Measurements from ENCODE around the gene ADAMTSL3. TPM values are rescaled to one million over a fixed set of nuclear protein-coding genes. Genes with fewer than 3 reads are reported as not detected.
"Not testable (repeated sequence)": the region's sequence is repeated elsewhere in the genome, so short reads cannot be mapped to it uniquely, and the experiment has no call there.

Gene ADAMTSL3
- total RNA-seq, 4 donors from 2014 or later = 4.9 to 8.8 (median 6.8) TPM

- no peaks in the 10 kb centered on the region for H3K36me3 ChIP-seq
- no peak overlapping the region for H3K4me3 ChIP-seq
- 85 to 86% methylated on average over 3 of the region's 3 CpGs for WGBS, 2 donors (ENCODE audit: low coverage in 1 of 2)
- no peak for TF ChIP-seq POLR2A (IDR thresholded peaks at IDR 0.05)
- no peak for TF ChIP-seq EP300 (IDR thresholded peaks at IDR 0.05; ENCODE audit: low read depth)
- TF ChIP-seq CTCF (IDR thresholded peaks at IDR 0.05) = no peak
- no peak for TF ChIP-seq POLR2AphosphoS5 (IDR thresholded peaks at IDR 0.05)
- peaks cover 0 to 4% (median 0%) of the 10 kb centered on the region in 4 donors for H3K4me1 ChIP-seq
- in situ Hi-C loops (cut with MboI; ENCODE audit: low pct_ligation_motif_present in 1 of 4, low pct_unique_long_range_greater_than_20kb in 1 of 4, low sequenced_read_pairs in 3 of 4) = no loop called here
- H3K9me3 ChIP-seq = no peaks in the 10 kb centered on the region
- intact Hi-C loops (cut with DNase I; ENCODE audit: low total_unique reads) = no loop called here
- no peak overlapping the region for H3K27ac ChIP-seq
- no peaks in the 10 kb centered on the region for H3K27me3 ChIP-seq
- DNase-seq = no peak
These were observed 46.2 kb downstream of the ADAMTSL3 start for GRCh38 chr15:83700082-83700481.

DNA sequence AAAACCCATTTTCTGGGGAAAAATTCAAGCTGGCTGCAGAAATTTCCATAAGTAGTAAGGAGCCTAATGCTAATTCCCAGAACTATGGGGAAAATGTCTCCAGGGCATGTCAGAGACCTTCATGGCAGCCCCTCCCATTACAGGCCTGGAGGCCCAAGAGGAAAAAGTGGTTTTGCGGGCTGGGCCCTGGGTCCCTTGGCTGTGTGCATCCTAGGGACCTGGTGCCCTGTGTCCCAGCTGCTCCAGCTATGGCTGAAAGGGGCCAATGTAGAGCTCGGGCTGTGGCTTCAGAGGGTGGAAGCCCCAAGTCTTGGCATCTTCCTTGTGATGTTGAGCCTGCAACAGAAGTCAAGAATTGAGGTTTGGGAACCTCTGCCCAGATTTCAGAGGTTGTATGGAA is 48.4 kb downstream of the ADAMTSL3 start:
- H3K27ac ChIP-seq; H3K36me3 ChIP-seq; H3K9me3 ChIP-seq; H3K4me3 ChIP-seq; intact Hi-C loops (cut with DNase I; ENCODE audit: low total_unique reads); H3K4me1 ChIP-seq; in situ Hi-C loops (cut with MboI; ENCODE audit: low pct_ligation_motif_present in 1 of 4, low pct_unique_long_range_greater_than_20kb in 1 of 4, low sequenced_read_pairs in 3 of 4); H3K27me3 ChIP-seq; DNase-seq: not testable (repeated sequence)
- 83 to 100% methylated on average over 1 to 2 of the region's 2 CpGs for WGBS, 2 donors (ENCODE audit: low coverage in 1 of 2)

DNA sequence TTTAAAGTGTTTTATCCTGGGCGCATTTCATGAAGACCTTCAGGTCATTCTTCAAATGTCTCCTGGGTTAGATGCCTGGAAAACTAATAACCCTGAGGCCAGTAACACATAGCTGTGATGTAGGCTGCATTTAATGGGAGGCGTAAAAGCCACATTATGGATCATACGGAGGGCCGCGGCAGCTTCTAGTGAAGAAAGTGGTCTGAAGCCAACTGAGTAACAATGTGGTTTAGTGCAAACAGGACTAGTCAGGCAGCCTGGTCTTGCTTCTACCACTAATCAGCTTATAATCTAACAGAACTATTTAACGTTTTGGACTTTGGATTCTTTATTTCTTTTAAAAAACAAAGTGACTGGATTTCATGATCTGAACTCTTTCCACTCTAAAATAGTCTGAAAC is 54.4 kb downstream of the ADAMTSL3 start:
- no peak overlapping the region for H3K4me3 ChIP-seq
- H3K36me3 ChIP-seq = no peaks in the 10 kb centered on the region
- no peaks in the 10 kb centered on the region for H3K4me1 ChIP-seq
- no peak overlapping the region for H3K27ac ChIP-seq
- no peaks in the 10 kb centered on the region for H3K9me3 ChIP-seq
- no peak for TF ChIP-seq CTCF (IDR thresholded peaks at IDR 0.05)
- no peak for TF ChIP-seq POLR2AphosphoS5 (IDR thresholded peaks at IDR 0.05)
- TF ChIP-seq EP300 (IDR thresholded peaks at IDR 0.05; ENCODE audit: low read depth) = no peak
- TF ChIP-seq POLR2A (IDR thresholded peaks at IDR 0.05) = no peak
- intact Hi-C loops (cut with DNase I; ENCODE audit: low total_unique reads) = no loop called here
- 78 to 88% methylated on average over 5 to 6 of the region's 6 CpGs for WGBS, 2 donors (ENCODE audit: low coverage in 1 of 2)
- DNase-seq = no peak
- no peaks in the 10 kb centered on the region for H3K27me3 ChIP-seq
- in situ Hi-C loops (cut with MboI; ENCODE audit: low pct_ligation_motif_present in 1 of 4, low pct_unique_long_range_greater_than_20kb in 1 of 4, low sequenced_read_pairs in 3 of 4) = no loop called here

GRCh38 chr15:83709241-83709640 is 55.3 kb downstream of the ADAMTSL3 start:
- in situ Hi-C loops (cut with MboI; ENCODE audit: low pct_ligation_motif_present in 1 of 4, low pct_unique_long_range_greater_than_20kb in 1 of 4, low sequenced_read_pairs in 3 of 4) (no loop called here), intact Hi-C loops (cut with DNase I; ENCODE audit: low total_unique reads) (no loop called here)
- no peak for DNase-seq
- Histone ChIP-seq H3K27ac (no peak overlapping the region), H3K9me3 (no peaks in the 10 kb centered on the region), H3K27me3 (no peaks in the 10 kb centered on the region), H3K36me3 (no peaks in the 10 kb centered on the region), H3K4me3 (no peak overlapping the region), H3K4me1 (no peaks in the 10 kb centered on the region)
- WGBS, 2 donors (ENCODE audit: low coverage in 1 of 2) = 80% methylated on average over 2 of the region's 2 CpGs; no CpG with 5 or more reads in 1 of the 2 donors
- TF ChIP-seq POLR2A (IDR thresholded peaks at IDR 0.05) = no peak
- TF ChIP-seq POLR2AphosphoS5 (IDR thresholded peaks at IDR 0.05) = no peak
- TF ChIP-seq EP300 (IDR thresholded peaks at IDR 0.05; ENCODE audit: low read depth) = no peak
- no peak for TF ChIP-seq CTCF (IDR thresholded peaks at IDR 0.05)

- DNase-seq = no peak
- intact Hi-C loops (cut with DNase I; ENCODE audit: low total_unique reads) = no loop called here
- Histone ChIP-seq H3K27ac (no peak overlapping the region), H3K4me3 (no peak overlapping the region), H3K9me3 (no peaks in the 10 kb centered on the region), H3K36me3 (no peaks in the 10 kb centered on the region), H3K27me3 (no peaks in the 10 kb centered on the region), H3K4me1 (no peaks in the 10 kb centered on the region)
- in situ Hi-C loops (cut with MboI; ENCODE audit: low pct_ligation_motif_present in 1 of 4, low pct_unique_long_range_greater_than_20kb in 1 of 4, low sequenced_read_pairs in 3 of 4) = no loop called here
- TF ChIP-seq EP300 (IDR thresholded peaks at IDR 0.05; ENCODE audit: low read depth) = no peak
- no peak for TF ChIP-seq POLR2AphosphoS5 (IDR thresholded peaks at IDR 0.05)
- TF ChIP-seq POLR2A (IDR thresholded peaks at IDR 0.05) = no peak
- no peak for TF ChIP-seq CTCF (IDR thresholded peaks at IDR 0.05)
- 71 to 79% methylated on average over 3 of the region's 3 CpGs for WGBS, 2 donors (ENCODE audit: low coverage in 1 of 2)
These were observed 55.9 kb downstream of the ADAMTSL3 start for GRCh38 chr15:83709811-83710210.

Data from transverse colon (tissue), 4 donors.